Skeletal muscle cell (primary cell): ENCODE data around the gene RASA2.

ENCODE experiments used
- DNase-seq: peaks from one replicate; pipeline ENCODE4 v3.0.0-alpha.2; 2010; ENCODE audit warnings: low read depth
- H3K4me3 ChIP-seq: 2 replicates; pipeline ENCODE4 v1.5.1; 2011; ENCODE audit warnings: low read depth, mild to moderate bottlenecking, control low read depth, low read length, moderate library complexity

The RASA2 gene

DNA sequence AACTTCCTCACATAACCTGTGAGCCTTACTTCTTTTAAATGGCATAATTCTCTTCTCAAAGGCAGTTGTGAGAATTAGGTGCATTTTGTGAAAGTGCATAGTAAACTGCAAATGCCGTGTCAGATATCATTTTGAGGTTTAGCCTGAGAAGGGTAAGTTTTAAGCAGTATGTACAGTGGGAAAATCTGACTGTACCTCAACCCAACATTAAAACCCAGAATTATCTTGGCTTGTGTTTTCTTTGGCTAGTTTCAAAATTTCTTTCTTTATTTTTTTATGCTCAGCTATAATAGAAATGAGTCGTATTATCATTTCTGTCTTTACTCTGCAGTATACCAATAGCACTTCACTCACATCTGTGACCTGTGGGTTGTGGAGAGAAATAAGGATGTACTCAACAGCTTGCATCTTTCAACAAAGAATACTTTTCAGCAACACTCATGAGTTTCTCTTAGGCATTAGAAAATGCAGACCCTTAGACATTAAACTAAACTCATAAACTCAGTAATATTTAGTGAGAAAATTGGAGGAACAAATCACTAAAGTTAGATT lies 65.7 kb downstream of the RASA2 start:
- no peak for DNase-seq
- H3K4me3 ChIP-seq: no peak overlapping the region

- no peak for DNase-seq
- H3K4me3 ChIP-seq: no peak overlapping the region
Observed at GRCh38 chr3:141553055-141553454, 66.2 kb downstream of the RASA2 start.

- no peak for DNase-seq
- H3K4me3 ChIP-seq: no peak overlapping the region
Observed at GRCh38 chr3:141556034-141556433, 69.2 kb downstream of the RASA2 start.

- DNase-seq: no peak
- H3K4me3 ChIP-seq: no peak overlapping the region
Observed at GRCh38 chr3:141557961-141558706, 71.3 kb downstream of the RASA2 start.

GRCh38 chr3:141561426-141562034 lies 74.7 kb downstream of the RASA2 start:
- no peak overlapping the region for H3K4me3 ChIP-seq
- peak; percentile 20 for DNase-seq

GRCh38 chr3:141564241-141564640 lies 77.4 kb downstream of the RASA2 start:
- H3K4me3 ChIP-seq: no peak overlapping the region
- DNase-seq: no peak

GRCh38 chr3:141570068-141570467 lies 83.2 kb downstream of the RASA2 start:
- DNase-seq: no peak

GRCh38 chr3:141575879-141576743 lies 89.3 kb downstream of the RASA2 start:
- DNase-seq: no peak
- H3K4me3 ChIP-seq: no peak overlapping the region

More at GRCh38 chr3:141570068-141570467, 83.2 kb downstream of the RASA2 start:
- no peak overlapping the region for H3K4me3 ChIP-seq

DNA sequence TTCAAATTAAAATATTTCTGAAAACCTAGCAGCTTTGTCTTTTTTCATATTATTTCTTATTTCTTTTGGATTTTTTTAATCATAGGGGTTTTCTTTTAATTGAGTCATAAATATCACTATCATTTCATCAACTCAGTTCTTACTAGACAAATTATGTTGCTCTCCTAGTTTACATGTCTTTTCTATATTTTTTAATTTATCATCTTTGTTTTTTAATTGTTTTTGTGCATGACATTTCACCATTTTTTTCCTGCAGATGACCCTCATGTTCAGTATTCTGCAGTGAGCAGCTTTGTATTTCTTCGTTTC lies 89.9 kb downstream of the RASA2 start:
- no peak for DNase-seq
- no peak overlapping the region for H3K4me3 ChIP-seq

DNA sequence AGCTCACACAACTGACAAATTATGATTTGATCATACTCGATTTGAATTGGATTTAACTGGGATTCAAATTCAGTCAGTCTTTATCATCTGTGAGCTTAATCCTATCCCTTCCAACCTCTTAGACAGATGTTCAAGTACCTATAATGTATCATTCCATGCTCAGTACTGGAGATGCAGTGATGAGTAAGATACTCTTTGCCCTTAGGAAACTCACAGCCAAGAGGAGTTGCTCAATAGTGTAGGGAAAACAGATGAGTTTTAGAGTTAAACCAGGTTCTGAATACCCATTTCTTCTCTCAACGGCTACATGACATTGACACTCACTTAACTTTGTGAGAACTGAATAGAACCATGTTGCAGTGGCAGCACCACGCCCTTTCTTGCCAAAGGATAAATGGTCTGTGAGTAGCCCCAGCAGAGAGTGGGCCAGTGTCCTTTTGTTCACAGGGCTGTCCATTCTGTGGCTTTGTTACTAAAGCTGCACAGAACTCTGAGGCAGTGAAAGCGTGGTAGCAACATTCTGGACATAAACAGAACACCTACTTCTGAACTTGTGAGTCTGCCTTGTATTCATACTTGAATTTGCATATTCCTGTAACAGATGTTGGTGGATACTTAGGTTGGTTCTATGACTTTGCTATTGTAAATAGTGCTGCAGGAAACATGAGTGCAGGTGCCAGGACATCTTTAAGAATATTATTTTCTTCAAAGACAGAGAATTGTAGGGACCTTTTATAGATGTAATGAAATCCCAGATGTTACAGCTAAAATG lies 91.6 kb downstream of the RASA2 start:
- DNase-seq: peak; percentile 54
- no peak overlapping the region for H3K4me3 ChIP-seq

DNA sequence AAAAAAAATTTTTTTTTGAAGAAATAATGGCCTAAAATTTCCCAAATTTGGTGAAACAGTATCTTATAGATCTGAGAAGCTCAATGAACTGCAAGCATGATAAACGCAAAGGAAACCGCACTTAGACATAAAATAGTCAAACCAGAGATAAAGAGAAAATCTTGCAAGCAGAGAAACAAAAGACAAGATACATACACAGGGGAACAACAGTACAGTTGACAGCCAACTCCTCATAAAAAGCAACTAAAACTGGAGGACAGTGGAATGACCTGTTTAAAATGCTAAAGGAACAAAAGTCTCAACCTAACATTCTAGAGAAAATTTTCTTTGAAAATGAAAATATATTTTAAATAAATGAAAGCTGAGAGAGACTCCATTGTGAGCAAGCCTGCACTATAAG lies 107.5 kb downstream of the RASA2 start:
- H3K4me3 ChIP-seq: no peak overlapping the region
- DNase-seq: no peak

DNA sequence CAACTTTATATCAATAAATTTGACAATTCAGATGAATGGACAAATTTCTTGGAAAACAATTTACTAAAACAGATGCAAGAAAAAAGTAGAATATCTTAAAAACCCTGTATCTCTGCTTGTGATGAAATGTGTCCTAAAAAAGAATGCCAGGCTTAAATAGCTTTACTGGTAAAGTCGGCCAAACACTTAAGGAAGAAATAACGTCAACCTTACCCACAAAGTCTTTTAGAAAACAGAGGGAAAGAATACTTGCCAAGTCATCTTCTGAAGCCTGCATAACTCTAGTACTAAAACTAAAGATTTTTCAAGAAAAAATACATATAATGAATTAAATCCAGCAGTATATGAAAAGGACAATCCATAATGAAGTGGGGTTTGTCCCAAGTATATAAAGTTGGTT lies 111.1 kb downstream of the RASA2 start:
- no peak for DNase-seq
- no peak overlapping the region for H3K4me3 ChIP-seq

GRCh38 chr3:141600331-141600730 lies 113.5 kb downstream of the RASA2 start:
- no peak overlapping the region for H3K4me3 ChIP-seq
- DNase-seq: no peak

GRCh38 chr3:141602706-141603105 lies 115.9 kb downstream of the RASA2 start:
- H3K4me3 ChIP-seq: no peak overlapping the region
- DNase-seq: no peak

- no peak for DNase-seq
- H3K4me3 ChIP-seq: no peak overlapping the region
Observed at GRCh38 chr3:141603473-141604035, 116.7 kb downstream of the RASA2 start.

DNA sequence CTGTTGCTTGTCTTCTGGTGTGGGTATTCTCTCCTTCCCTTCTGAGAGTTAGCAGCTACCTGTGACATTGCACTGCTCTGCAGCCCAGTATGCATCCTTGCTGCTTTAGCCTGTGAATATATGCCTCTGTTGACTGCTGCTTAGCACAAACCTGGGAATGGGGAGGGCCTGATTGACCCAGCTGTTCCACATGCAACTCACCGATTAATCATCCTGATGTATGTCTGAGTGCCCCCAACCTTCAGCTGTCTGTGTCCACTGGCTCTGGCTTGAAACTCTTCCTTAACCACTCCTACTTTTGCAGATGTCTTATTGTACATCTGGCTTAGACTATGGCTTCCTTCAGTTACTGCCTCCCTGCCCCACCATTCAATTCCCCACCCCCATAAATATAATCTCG lies 119.1 kb downstream of the RASA2 start:
- peak; percentile 10 for DNase-seq
- H3K4me3 ChIP-seq: no peak overlapping the region

DNA sequence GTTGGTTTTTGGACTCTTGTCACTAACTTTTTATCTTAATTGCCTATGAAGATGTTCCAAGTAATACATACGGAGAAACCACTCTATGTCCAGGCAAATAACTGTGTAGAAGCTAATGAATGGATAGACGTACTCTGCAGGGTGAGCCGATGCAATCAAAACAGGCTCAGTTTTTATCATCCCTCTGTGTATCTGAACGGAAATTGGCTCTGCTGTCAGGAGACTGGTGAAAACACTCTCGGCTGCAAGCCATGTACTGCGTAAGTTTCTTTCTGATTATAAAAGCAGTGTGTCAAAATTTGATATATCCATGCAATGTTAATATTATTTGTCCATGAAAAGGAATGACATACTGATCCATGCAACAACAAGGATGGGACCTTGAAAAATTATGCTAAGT lies 121.6 kb downstream of the RASA2 start:
- no peak overlapping the region for H3K4me3 ChIP-seq
- no peak for DNase-seq

DNA sequence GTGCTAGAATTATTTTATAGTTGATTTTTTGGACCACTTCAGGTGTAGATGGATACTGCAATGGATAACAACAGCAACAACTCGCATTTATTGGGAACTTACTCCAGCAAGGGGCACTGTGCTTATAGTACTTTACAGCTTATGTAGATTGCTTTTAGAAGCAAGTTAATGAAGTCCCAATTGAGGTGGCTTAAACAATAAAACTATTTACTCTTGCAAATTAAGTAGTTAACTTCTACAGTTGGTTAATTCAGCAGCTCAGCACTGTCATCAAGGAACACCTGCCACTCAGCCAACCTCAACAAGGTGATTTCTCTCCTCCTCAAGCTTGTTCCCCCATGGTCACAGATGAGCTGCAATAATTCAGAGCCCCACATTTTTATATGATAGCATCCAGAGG lies 124.1 kb downstream of the RASA2 start:
- no peak overlapping the region for H3K4me3 ChIP-seq
- no peak for DNase-seq
